Measurements from ENCODE around the gene BRINP3. TPM values are rescaled to one million over a fixed set of nuclear protein-coding genes. Genes with fewer than 3 reads are reported as not detected.
"Not testable (repeated sequence)": the region's sequence is repeated elsewhere in the genome, so short reads cannot be mapped to it uniquely, and the experiment has no call there.

The BRINP3 gene
- total RNA-seq, 1 experiment from 2014 or later, result 0.25 TPM

- DNase-seq (ENCODE audit: extremely low read depth, low read depth), result no peak
Measured at GRCh38 chr1:190126728-190127127, 350.9 kb downstream of the BRINP3 start.

- DNase-seq (ENCODE audit: extremely low read depth, low read depth), result peak; percentile 7
Measured at GRCh38 chr1:190124068-190124467, 353.6 kb downstream of the BRINP3 start.

DNA sequence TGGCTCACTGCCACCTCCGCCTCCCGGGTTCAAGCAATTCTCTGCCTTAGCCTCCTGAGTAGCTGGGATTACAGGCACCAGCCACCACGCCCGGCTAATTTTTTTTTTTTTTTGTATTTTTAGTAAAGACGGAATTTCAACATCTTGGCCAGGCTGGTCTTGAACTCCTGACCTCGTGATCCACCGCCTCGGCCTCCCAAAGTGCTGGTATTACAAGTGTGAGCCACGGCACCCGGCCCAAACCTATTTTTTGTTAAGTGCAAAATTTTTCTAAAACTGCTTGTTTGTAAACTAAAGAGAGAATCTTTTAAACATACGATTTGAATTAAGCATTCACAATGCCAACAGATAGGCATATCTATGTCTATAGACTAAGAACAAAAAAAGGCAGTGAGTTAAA lies 357.1 kb downstream of the BRINP3 start:
- DNase-seq (ENCODE audit: extremely low read depth, low read depth), result not testable (repeated sequence)

- DNase-seq (ENCODE audit: extremely low read depth, low read depth), result no peak
Measured at GRCh38 chr1:190119683-190120082, 358.0 kb downstream of the BRINP3 start.

GRCh38 chr1:190116921-190117320 lies 360.7 kb downstream of the BRINP3 start:
- DNase-seq (ENCODE audit: extremely low read depth, low read depth), result no peak

- DNase-seq (ENCODE audit: extremely low read depth, low read depth), result no peak
Measured at GRCh38 chr1:190104961-190105360, 372.7 kb downstream of the BRINP3 start.

DNA sequence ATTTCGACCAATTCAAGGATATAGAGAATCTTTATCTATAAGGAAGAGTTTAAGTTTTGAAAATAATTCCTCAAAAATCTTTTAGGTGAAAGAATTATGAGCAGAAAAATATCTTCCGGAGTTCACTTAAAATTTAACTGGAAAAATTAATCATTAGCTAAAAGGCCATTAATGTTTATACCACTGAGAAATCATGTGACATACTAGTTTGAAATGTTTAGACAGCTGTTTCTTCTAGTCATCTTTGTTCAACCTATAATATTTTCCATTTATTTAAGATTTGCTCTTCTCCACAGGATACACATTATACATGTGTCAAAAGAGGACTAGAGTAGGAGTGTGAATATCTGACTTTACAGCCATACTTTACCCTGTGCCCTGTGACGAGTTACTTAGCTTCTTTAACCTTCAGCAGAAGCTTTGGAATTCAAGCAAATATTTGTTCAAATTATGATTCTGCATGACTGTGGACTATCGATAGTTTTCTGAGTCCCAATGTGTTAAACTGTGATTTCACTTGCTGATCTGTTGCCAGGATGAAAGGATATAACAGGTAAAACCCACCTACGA lies 374.8 kb downstream of the BRINP3 start:
- no peak for DNase-seq (ENCODE audit: extremely low read depth, low read depth)

GRCh38 chr1:190101756-190102155 lies 375.9 kb downstream of the BRINP3 start:
- DNase-seq (ENCODE audit: extremely low read depth, low read depth), result no peak

- DNase-seq (ENCODE audit: extremely low read depth, low read depth), result no peak
Measured at GRCh38 chr1:190098756-190099155, 378.9 kb downstream of the BRINP3 start.

DNA sequence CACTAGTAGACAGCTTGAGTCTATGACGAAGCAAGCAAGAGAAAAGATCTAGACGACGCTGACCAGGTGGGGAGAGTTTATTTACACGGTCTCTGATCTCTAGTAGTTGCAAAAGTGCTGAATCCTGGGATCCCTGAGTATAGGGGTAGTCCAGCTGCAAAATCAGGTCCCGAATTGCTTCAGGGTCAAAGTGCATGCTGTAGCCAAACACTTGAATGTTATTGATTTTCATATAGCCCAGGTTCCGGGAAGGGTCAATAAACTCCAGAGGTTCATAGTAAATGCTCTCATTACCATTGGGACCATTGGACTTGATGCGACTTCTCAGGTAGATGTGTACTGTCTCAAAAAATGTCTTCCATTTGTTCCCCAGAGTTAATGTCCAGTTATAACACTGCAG lies 379.6 kb downstream of the BRINP3 start:
- no peak for DNase-seq (ENCODE audit: extremely low read depth, low read depth)

- DNase-seq (ENCODE audit: extremely low read depth, low read depth), result no peak
Measured at GRCh38 chr1:190095596-190095995, 382.1 kb downstream of the BRINP3 start.

DNA sequence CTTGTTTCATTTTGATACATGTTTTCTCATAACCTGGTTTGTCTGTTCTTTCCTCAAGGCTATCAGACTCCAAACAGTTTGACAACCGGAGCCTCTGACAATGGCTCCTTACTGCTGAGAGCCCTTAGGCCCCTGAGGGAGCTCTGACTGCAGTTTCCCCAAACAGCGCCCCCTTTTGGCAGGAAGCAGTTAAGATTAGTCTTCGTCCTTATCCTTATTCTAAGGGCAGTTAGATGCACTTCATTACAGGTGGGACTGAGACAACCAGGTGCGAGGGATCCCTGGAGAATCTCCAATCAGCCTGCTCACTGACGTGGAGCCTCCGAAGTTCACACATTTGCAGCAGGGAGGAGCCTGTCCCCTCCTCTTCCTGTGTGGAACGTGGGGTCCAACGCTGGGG lies 393.1 kb downstream of the BRINP3 start:
- DNase-seq (ENCODE audit: extremely low read depth, low read depth), result peak; percentile 6

DNA sequence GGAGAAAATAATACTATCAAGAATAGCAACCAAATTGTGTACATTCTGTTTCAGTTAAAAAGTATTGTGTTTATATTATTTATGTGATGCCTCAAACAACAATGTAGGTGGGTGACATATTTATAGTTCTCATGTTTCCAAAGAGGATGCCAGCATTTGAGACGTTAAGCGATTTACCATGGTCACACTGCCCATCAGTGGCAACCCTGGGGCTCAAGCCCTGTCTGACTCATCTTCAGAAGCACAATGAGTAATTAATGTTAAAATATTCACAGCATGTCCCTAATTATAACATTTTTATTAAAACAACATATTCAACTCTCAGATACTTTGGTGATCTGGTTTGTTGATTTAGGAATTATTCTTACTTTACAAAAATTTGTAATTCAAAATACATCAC lies 409.4 kb downstream of the BRINP3 start:
- DNase-seq (ENCODE audit: extremely low read depth, low read depth), result no peak

DNA sequence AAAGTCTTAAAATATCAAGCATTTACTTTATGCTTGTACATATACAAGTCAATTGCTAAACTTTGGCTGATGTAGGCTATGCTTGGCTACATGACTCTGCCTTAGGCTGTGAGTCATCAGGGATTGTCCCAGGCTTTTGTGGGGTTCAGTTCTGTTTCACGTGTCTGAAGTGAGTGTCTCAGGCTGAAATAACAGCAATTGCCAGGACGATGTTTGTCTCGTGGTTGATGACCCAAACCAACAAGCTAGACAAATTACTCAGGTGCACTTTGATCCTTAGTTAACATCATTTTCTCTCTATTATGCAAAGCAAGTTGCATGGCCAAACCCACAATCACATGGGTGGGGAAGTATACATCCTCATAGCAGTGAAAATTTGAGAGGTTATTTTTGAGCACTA lies 410.1 kb downstream of the BRINP3 start:
- no peak for DNase-seq (ENCODE audit: extremely low read depth, low read depth)

DNA sequence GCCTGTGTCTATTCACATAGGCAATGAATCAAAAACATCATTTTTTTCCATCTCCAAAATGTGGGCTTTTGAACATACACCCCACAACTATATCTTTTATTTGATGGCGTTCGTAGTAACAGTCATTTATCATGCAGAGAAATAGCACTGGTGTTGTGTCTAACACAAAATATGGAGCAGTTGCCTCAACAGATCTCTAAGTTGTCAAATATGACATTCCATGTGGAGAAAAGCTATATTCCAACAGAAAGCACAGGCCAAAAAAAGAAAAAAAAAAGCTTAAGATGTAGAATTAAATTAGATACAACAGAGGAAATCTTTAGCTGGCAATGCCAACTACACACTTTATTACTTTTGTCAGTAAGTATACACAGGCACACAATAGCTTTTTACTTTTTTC lies 411.7 kb downstream of the BRINP3 start:
- no peak for DNase-seq (ENCODE audit: extremely low read depth, low read depth)

DNA sequence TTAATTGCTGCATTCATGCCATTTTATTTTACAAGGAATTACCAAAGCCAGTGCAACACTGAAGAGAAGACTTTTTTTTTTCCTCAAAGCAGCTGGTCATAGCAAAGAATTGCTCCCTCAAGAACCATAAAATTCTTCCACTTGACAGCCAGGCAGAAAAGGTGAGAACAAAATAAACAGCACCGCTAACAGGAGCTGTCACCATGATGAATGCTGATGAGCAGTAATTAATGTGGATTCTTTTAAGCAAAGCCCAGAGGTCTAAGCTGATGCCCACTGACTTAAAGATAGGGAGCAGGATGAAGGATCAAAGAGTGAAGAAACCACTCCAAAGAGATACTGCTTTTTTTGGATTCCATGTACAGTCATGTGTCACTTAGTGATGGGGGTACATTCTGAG lies 428.4 kb downstream of the BRINP3 start:
- no peak for DNase-seq (ENCODE audit: extremely low read depth, low read depth)
